GM23338 (cell line): ENCODE measurements around the gene DPYD. TPM values are rescaled to one million over a fixed set of nuclear protein-coding genes. Genes with fewer than 3 reads are reported as not detected.

ENCODE experiments used
- ATAC-seq: fragments of 200-7000 bp; cut with Tn5 transposase; 3 replicates; pipeline ENCODE4 v1.9.1; 2020
- DNase-seq: peaks from one replicate; pipeline ENCODE4 v3.0.0-alpha.2; 2015; ENCODE audit warnings: low spot score
- H2AFZ ChIP-seq: fragments of 200-600 bp; sonication (generic); 2 replicates; pipeline ENCODE4 v1.8.0; 2016; ENCODE audit warnings: antibody characterized with exemption, mild to moderate bottlenecking, moderate library complexity
- H3F3A ChIP-seq: fragments of 200-600 bp; sonication (generic); replicated peaks from 2 replicates; pipeline ENCODE4 v1.8.0; 2017; ENCODE audit warnings: antibody characterized with exemption, mixed run types, low read depth
- H3K27ac ChIP-seq: fragments of 200-600 bp; sonication (generic); 2 replicates; pipeline ENCODE4 v1.6.1; 2016; ENCODE audit warnings: low read depth
- H3K27me3 ChIP-seq: fragments of 200-600 bp; sonication (generic); 2 replicates; pipeline ENCODE4 v1.8.0; 2016; ENCODE audit warnings: mild to moderate bottlenecking, mixed run types, moderate library complexity; ENCODE audit not compliant: insufficient read depth
- H3K36me3 ChIP-seq: fragments of 200-600 bp; sonication (generic); 2 replicates; pipeline ENCODE4 v1.8.0; 2016; ENCODE audit warnings: mild to moderate bottlenecking; ENCODE audit not compliant: insufficient read depth
- H3K4me1 ChIP-seq: fragments of 200-600 bp; sonication (generic); 2 replicates; pipeline ENCODE4 v1.8.0; 2016; ENCODE audit warnings: mild to moderate bottlenecking, moderate library complexity; ENCODE audit not compliant: insufficient read depth
- H3K4me2 ChIP-seq: fragments of 200-600 bp; sonication (generic); 2 replicates; pipeline ENCODE4 v1.7.1; 2017; ENCODE audit warnings: mixed run types
- H3K4me3 ChIP-seq: fragments of 200-600 bp; sonication (generic); 2 replicates; pipeline ENCODE4 v1.6.1; 2016; ENCODE audit warnings: mixed run types
- H3K79me2 ChIP-seq: fragments of 200-600 bp; sonication (generic); replicated peaks from 2 replicates; pipeline ENCODE4 v1.8.0; 2017; ENCODE audit warnings: mild to moderate bottlenecking; ENCODE audit not compliant: insufficient read depth
- H3K9me2 ChIP-seq: fragments of 200-600 bp; sonication (generic); 2 replicates; pipeline ENCODE4 v1.8.0; 2017; ENCODE audit not compliant: insufficient read depth
- H4K20me1 ChIP-seq: fragments of 200-600 bp; sonication (generic); replicated peaks from 2 replicates; pipeline ENCODE4 v1.8.0; 2017; ENCODE audit warnings: mild to moderate bottlenecking; ENCODE audit not compliant: insufficient read depth
- H3K27ac Mint-ChIP-seq: 2 replicates; pipeline ENCODE4 v1.8.0; 2020; ENCODE audit warnings: inconsistent platforms, mild to moderate bottlenecking, moderate library complexity, mixed read lengths
- H3K27me3 Mint-ChIP-seq: 3 replicates; pipeline ENCODE4 v1.8.0; 2022; ENCODE audit warnings: low read depth, mild to moderate bottlenecking, moderate library complexity, mixed read lengths, inconsistent platforms; ENCODE audit not compliant: insufficient read depth, poor library complexity
- H3K36me3 Mint-ChIP-seq: 3 replicates; pipeline ENCODE4 v1.8.0; 2021; ENCODE audit warnings: low read depth, mild to moderate bottlenecking, inconsistent platforms, moderate library complexity, mixed read lengths
- H3K4me1 Mint-ChIP-seq: 3 replicates; pipeline ENCODE4 v1.8.0; 2020; ENCODE audit warnings: mild to moderate bottlenecking, inconsistent platforms, mixed read lengths
- H3K4me3 Mint-ChIP-seq: 3 replicates; pipeline ENCODE4 v1.8.0; 2021; ENCODE audit warnings: moderate library complexity, mild to moderate bottlenecking, inconsistent platforms, mixed read lengths
- H3K9me3 Mint-ChIP-seq: 3 replicates; pipeline ENCODE4 v1.8.0; 2020; ENCODE audit warnings: moderate library complexity, mild to moderate bottlenecking, inconsistent platforms, mixed read lengths
- ETS1 ChIP-seq: IDR thresholded peaks from 2 replicates; pipeline ENCODE4 v1.6.1; 2016; ENCODE audit warnings: antibody characterized with exemption
- EZH2 ChIP-seq: fragments of 200-600 bp; sonication (generic); IDR thresholded peaks from one replicate; pipeline ENCODE4 v1.8.0; 2017; ENCODE audit warnings: antibody characterized with exemption, mild to moderate bottlenecking, low read depth; ENCODE audit not compliant: unreplicated experiment
- EZH2phosphoT487 ChIP-seq: fragments of 200-600 bp; sonication (generic); IDR thresholded peaks from one replicate; pipeline ENCODE4 v1.8.1; 2018; ENCODE audit warnings: antibody characterized with exemption; ENCODE audit not compliant: unreplicated experiment
- JUNB ChIP-seq: IDR thresholded peaks from one replicate; pipeline ENCODE4 v1.6.1; 2016; ENCODE audit warnings: antibody characterized with exemption; ENCODE audit not compliant: unreplicated experiment
- NANOG ChIP-seq: IDR thresholded peaks from 2 replicates; pipeline ENCODE4 v1.6.1; 2016; ENCODE audit warnings: antibody characterized with exemption, borderline replicate concordance
- POLR2AphosphoS5 ChIP-seq: IDR thresholded peaks from 2 replicates; pipeline ENCODE4 v1.6.1; 2016; ENCODE audit warnings: antibody characterized with exemption, low read depth
- REST ChIP-seq: IDR thresholded peaks from one replicate; pipeline ENCODE4 v1.6.1; 2018; ENCODE audit warnings: antibody characterized with exemption; ENCODE audit not compliant: unreplicated experiment
- STAT1 ChIP-seq: IDR thresholded peaks from one replicate; pipeline ENCODE4 v1.6.1; 2016; ENCODE audit warnings: antibody characterized with exemption; ENCODE audit not compliant: unreplicated experiment
- ZNF114 ChIP-seq: fragments of 250-450 bp; sonication (Bioruptor Pico); IDR thresholded peaks from 2 replicates; pipeline ENCODE4 v1.5.0; 2020; ENCODE audit warnings: mild to moderate bottlenecking, moderate library complexity
- ZNF331 ChIP-seq: fragments of 250-450 bp; sonication (Bioruptor Pico); IDR thresholded peaks from 2 replicates; pipeline ENCODE4 v1.5.0; 2020; ENCODE audit warnings: low read depth, mild to moderate bottlenecking, moderate library complexity
- ZNF462 ChIP-seq: fragments of 250-450 bp; sonication (Bioruptor Pico); IDR thresholded peaks from 2 replicates; pipeline ENCODE4 v1.5.0; 2020; ENCODE audit warnings: mild to moderate bottlenecking, moderate library complexity
- polyA plus RNA-seq: library from polyadenylated mRNA; unstranded; fragments of >200 nt; fragmentation: Nextera tagmentation; extraction: Ambion mirVana; gene quantifications from 2 replicates; pipeline ENCODE4 v1.2.1, GENCODE V29; 2016
- total RNA-seq: library from RNA; depleted of rRNA; stranded (reverse); fragments of >200 nt; shearing (Covaris generic); gene quantifications from 2 replicates; pipeline ENCODE4 v1.2.3, GENCODE V29; 2014

The DPYD gene
- total and polyA plus RNA-seq, 2 experiments from 2014 or later, result 0.50 to 1.6 TPM

- H3K4me3 Mint-ChIP-seq, result no peak overlapping the region
- H3K9me3 Mint-ChIP-seq, result no peaks in the 10 kb centered on the region
- Histone ChIP-seq H2AFZ (no peak overlapping the region), H3K27ac (no peak overlapping the region), H3K27me3 (no peaks in the 10 kb centered on the region), H4K20me1 (no peaks in the 10 kb centered on the region), H3K4me3 (no peak overlapping the region), H3K4me1 (no peaks in the 10 kb centered on the region), H3F3A (no peaks in the 10 kb centered on the region), H3K9me2 (no peaks in the 10 kb centered on the region), H3K4me2 (no peak overlapping the region), H3K79me2 (no peaks in the 10 kb centered on the region), H3K36me3 (no peaks in the 10 kb centered on the region)
- H3K4me1 Mint-ChIP-seq, result no peaks in the 10 kb centered on the region
- H3K27ac Mint-ChIP-seq, result no peak overlapping the region
- H3K36me3 Mint-ChIP-seq, result no peaks in the 10 kb centered on the region
- ATAC-seq (no peak), DNase-seq (no peak)
- TF ChIP-seq EZH2, result no peak
- H3K27me3 Mint-ChIP-seq, result peaks cover 1% of the 10 kb centered on the region
Measured at GRCh38 chr1:97392701-97393100, 528.1 kb downstream of the DPYD start.

GRCh38 chr1:97385536-97386277, 535.1 kb downstream of the DPYD start:
- TF ChIP-seq ZNF114, result no peak
- no peak for TF ChIP-seq EZH2phosphoT487
- no peak for TF ChIP-seq POLR2AphosphoS5
- no peak for TF ChIP-seq ZNF462
- no peak for TF ChIP-seq REST
- TF ChIP-seq ETS1, result no peak
- no peak for TF ChIP-seq ZNF331 (CRISPR knock-in tag)
- no peak for TF ChIP-seq STAT1
- TF ChIP-seq NANOG, result no peak
- TF ChIP-seq JUNB, result no peak
- H3K4me2 ChIP-seq, result no peak overlapping the region
- H3K27me3 Mint-ChIP-seq, result peaks cover 1% of the 10 kb centered on the region
- H3K4me1 Mint-ChIP-seq, result peaks cover 13% of the 10 kb centered on the region
- no peaks in the 10 kb centered on the region for H3K36me3 ChIP-seq
- H4K20me1 ChIP-seq, result no peaks in the 10 kb centered on the region
- no peaks in the 10 kb centered on the region for H3F3A ChIP-seq
- H3K36me3 Mint-ChIP-seq, result no peaks in the 10 kb centered on the region
- no peaks in the 10 kb centered on the region for H3K27me3 ChIP-seq
- H3K4me1 ChIP-seq, result peaks cover 9% of the 10 kb centered on the region; the same call in 1 of the 2 replicates
- no peak overlapping the region for H3K4me3 Mint-ChIP-seq
- DNase-seq (no peak), ATAC-seq (peak; percentile 55)
- no peaks in the 10 kb centered on the region for H3K9me3 Mint-ChIP-seq
- no peak overlapping the region for H2AFZ ChIP-seq
- no peaks in the 10 kb centered on the region for H3K9me2 ChIP-seq
- H3K27ac Mint-ChIP-seq, result no peak overlapping the region
- H3K79me2 ChIP-seq, result no peaks in the 10 kb centered on the region
- H3K27ac ChIP-seq, result no peak overlapping the region
- H3K4me3 ChIP-seq, result no peak overlapping the region
